ENCODE measurements around the gene NSUN2.

Gene NSUN2

DNA sequence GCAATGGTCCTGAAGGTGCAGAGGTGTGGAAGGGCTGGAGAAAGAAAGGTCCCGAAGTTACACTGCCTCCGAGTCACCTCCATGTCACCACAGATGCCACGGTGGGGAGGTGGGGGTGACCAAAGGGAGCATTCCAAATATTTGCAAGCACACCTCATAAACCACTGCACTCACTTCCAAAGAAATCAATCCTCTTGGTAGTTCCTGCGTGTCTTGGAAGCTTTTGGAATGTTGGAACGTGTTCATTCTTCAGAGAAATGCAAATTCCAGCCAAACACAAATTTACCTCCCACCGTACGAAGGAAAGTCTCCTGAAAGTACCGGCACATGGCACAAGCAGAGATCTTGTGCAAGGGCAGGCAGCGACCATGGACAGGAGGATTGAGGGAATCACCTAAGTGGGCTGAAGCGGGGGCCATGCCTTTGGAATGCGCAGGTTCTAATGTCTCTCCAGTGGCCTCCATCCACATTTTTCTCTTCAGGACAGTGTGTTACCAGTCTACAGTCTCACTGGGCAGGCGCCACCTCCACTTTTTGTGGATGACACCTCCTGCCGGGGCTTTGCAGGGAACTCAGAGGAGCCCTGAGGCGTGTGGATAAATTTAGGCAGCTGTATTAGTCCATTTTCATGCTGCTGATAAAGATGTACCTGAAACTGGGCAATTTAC, 54.0 kb downstream of the NSUN2 start:
- H3K9me3 ChIP-seq, result no peaks in the 10 kb centered on the region
- TF ChIP-seq, protein P1, sequence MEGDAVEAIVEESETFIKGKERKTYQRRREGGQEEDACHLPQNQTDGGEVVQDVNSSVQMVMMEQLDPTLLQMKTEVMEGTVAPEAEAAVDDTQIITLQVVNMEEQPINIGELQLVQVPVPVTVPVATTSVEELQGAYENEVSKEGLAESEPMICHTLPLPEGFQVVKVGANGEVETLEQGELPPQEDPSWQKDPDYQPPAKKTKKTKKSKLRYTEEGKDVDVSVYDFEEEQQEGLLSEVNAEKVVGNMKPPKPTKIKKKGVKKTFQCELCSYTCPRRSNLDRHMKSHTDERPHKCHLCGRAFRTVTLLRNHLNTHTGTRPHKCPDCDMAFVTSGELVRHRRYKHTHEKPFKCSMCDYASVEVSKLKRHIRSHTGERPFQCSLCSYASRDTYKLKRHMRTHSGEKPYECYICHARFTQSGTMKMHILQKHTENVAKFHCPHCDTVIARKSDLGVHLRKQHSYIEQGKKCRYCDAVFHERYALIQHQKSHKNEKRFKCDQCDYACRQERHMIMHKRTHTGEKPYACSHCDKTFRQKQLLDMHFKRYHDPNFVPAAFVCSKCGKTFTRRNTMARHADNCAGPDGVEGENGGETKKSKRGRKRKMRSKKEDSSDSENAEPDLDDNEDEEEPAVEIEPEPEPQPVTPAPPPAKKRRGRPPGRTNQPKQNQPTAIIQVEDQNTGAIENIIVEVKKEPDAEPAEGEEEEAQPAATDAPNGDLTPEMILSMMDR (IDR thresholded peaks at IDR 0.05; ENCODE audit: low read depth, low read length), result no peak
- H3K36me3 ChIP-seq, result no peaks in the 10 kb centered on the region
- DNase-seq, result no peak
- H3K4me3 ChIP-seq (ENCODE audit: low read depth, low read length), result no peak overlapping the region
- H3K27me3 ChIP-seq, result peaks cover 3% of the 10 kb centered on the region; the same call in 1 of the 2 replicates
- no peaks in the 10 kb centered on the region; the same call in 1 of the 2 replicates for H3K4me1 ChIP-seq

DNA sequence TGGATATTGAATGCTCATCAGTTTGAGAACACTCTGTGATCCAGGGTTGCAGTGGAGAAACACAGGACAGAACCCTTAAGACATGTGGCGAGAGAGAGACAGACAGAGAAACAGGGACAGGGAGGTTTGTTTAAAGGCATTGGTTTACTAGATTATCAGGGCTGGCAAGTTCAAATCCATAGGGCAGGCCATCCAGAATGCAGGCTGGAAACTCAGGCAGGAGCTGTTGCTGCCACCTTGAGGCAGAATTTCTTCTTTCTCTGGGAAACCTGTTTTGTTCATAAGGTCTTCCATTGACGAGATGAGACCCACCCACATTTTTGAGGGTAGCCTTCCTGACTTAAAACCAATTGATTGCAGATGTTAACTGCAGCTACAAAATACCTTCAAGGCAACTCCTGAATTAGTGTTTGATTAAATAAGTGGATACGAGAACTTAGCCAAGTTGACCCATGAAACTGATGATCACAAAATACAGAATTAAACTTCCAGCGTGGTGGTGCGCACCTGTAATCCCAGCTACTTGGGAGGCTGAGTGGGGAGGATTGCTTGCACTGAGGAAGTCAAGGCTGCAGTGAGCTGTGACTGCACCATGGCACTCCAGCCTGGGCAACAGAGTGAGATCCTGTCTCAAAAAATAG, 55.9 kb downstream of the NSUN2 start:
- Histone ChIP-seq H3K36me3 (no peaks in the 10 kb centered on the region), H3K4me1 (no peaks in the 10 kb centered on the region; the same call in 1 of the 2 replicates), H3K27me3 (peaks cover 3% of the 10 kb centered on the region; the same call in 1 of the 2 replicates), H3K4me3 (ENCODE audit: low read depth, low read length) (no peak overlapping the region), H3K9me3 (no peaks in the 10 kb centered on the region)
- TF ChIP-seq, protein P1 (IDR thresholded peaks at IDR 0.05; ENCODE audit: low read depth, low read length), result peak; percentile 83
- DNase-seq, result peak; percentile 60

DNA sequence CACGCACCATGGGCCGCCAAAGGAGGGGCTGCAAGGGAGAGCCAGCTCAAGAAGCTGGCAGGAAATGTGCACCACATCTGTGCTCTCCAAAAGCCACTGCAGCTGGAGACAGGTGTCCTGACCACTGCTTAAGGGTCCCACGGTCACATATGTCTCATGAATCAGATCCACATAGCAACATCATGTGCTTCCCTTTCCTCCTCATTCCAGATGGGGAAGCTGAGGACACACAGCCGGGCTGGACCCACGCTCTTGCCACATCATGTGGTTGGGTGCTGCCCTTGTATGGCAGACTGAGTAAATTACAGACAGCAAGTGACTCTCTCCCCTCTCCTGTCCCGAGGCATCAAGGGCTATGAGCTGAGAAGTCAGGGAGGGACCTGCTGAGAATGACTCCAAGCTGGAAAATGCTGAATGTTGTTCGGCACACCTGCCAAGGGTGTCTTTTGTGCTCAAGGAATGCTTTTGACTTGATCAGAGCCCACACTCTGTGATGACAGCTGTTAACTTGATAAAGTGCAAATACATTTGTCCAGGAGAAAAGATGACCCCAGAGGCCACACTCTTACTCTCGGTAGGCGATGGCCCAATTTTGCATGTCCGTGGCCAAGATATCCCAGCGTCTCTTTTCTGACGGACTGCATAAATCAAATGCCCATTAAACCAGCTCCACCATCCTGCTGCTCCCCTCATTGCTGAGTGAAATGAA, 58.2 kb downstream of the NSUN2 start:
- DNase-seq, result no peak
- no peaks in the 10 kb centered on the region for H3K36me3 ChIP-seq
- TF ChIP-seq, protein P1 (IDR thresholded peaks at IDR 0.05; ENCODE audit: low read depth, low read length), result no peak
- no peaks in the 10 kb centered on the region; the same call in 1 of the 2 replicates for H3K4me1 ChIP-seq
- H3K4me3 ChIP-seq (ENCODE audit: low read depth, low read length), result no peak overlapping the region
- H3K9me3 ChIP-seq, result no peaks in the 10 kb centered on the region
- peaks cover 3% of the 10 kb centered on the region; the same call in 1 of the 2 replicates for H3K27me3 ChIP-seq

DNA sequence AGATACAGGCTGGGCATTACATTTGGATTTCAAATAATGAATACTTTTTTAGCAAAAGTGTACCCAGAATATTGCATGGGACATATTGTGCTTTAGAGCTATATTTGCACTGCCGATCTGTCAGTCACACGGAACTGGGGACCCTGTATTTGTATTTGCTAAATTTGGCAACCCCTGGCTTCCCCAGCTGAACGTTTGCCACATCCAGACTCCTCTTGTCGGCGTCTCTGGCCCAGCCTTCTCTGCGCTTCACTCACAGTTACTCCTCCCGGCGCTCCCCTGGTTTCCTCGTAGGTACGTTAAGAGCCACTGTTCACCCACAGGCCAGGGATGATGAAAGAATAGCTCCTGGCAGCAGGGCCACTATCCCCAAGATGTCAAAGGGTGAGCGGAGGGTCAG, 58.7 kb downstream of the NSUN2 start:
- DNase-seq, result no peak
- H3K4me3 ChIP-seq (ENCODE audit: low read depth, low read length), result no peak overlapping the region
- no peaks in the 10 kb centered on the region; the same call in 1 of the 2 replicates for H3K4me1 ChIP-seq
- H3K27me3 ChIP-seq, result peaks cover 3% of the 10 kb centered on the region; the same call in 1 of the 2 replicates
- no peaks in the 10 kb centered on the region for H3K9me3 ChIP-seq
- TF ChIP-seq, protein P1 (IDR thresholded peaks at IDR 0.05; ENCODE audit: low read depth, low read length), result no peak
- no peaks in the 10 kb centered on the region for H3K36me3 ChIP-seq

DNA sequence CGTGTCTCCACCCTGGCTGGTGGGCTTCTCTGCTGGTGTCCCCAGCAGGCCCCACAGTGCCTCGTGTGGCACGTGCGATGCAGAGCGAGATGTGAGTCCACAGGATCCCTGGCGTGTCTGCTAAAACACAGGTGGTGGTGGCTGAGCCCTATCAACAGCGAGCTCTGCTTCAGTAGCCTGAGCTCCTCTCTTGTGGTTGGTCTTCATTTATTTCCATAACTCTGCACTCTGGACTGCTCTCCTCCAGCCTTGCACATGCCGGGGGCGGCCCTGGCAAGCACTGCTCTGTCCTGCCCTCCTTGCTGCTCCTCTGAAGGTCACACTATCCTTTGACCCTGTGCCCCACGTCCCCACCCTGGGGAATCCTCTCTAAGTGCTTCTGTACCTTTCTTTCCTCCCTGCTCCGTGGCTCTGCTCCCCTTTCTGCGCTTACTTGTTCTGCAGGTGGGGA, 59.2 kb downstream of the NSUN2 start:
- DNase-seq, result no peak
- Histone ChIP-seq H3K9me3 (no peaks in the 10 kb centered on the region), H3K4me1 (no peaks in the 10 kb centered on the region; the same call in 1 of the 2 replicates), H3K4me3 (ENCODE audit: low read depth, low read length) (no peak overlapping the region), H3K36me3 (no peaks in the 10 kb centered on the region), H3K27me3 (peaks cover under 1% of the 10 kb centered on the region; the same call in 1 of the 2 replicates)
- TF ChIP-seq, protein P1 (IDR thresholded peaks at IDR 0.05; ENCODE audit: low read depth, low read length), result no peak

Data from BE2C (cell line).